BLaER1 (cell line): ENCODE measurements around the gene PPP6R3.

Experiments used
- H3K27ac ChIP-seq: shearing (Covaris generic); formaldehyde crosslinking; 2 replicates; pipeline ENCODE4 v1.8.1; 2022
- H3K27me3 ChIP-seq: shearing (Covaris generic); formaldehyde crosslinking; 2 replicates; pipeline ENCODE4 v1.8.1; 2022
- H3K36me3 ChIP-seq: shearing (Covaris generic); formaldehyde crosslinking; 2 replicates; pipeline ENCODE4 v1.8.1; 2022
- H3K4me1 ChIP-seq: shearing (Covaris generic); formaldehyde crosslinking; 2 replicates; pipeline ENCODE4 v1.8.1; 2022
- H3K4me2 ChIP-seq: shearing (Covaris generic); formaldehyde crosslinking; 2 replicates; pipeline ENCODE4 v1.8.1; 2022
- H3K4me3 ChIP-seq: shearing (Covaris generic); formaldehyde crosslinking; 2 replicates; pipeline ENCODE4 v1.8.1; 2022
- H3K9ac ChIP-seq: shearing (Covaris generic); formaldehyde crosslinking; 2 replicates; pipeline ENCODE4 v1.8.1; 2022
- H3K9me3 ChIP-seq: shearing (Covaris generic); formaldehyde crosslinking; 2 replicates; pipeline ENCODE4 v1.8.1; 2022
- H4K20me1 ChIP-seq: shearing (Covaris generic); formaldehyde crosslinking; 2 replicates; pipeline ENCODE4 v1.8.1; 2022
- Cebpa-rat ChIP-seq: shearing (Covaris generic); IDR thresholded peaks from 2 replicates; pipeline ENCODE4 v1.8.1; 2022

Gene PPP6R3

DNA sequence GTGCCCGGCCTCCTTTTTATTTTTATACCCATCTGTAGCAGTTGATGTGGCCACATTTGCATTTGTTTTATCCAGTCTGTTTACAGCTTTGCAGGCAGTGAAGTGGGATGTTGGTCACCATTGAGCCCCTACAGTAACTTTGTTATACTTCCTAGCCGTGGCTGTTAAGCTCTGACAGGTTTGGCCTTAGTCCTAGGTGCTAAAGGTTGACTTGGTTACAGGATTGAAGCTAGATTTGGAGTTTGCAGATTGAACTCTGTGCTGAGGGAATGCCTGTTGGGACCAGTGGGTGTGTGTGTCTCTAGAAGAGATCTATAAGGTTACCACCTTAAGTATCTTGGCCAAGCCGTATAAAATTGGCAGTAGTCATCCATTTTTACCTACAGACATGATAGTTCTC is 91.2 kb downstream of the PPP6R3 start:
- peaks cover 29% of the 10 kb centered on the region for H3K4me1 ChIP-seq
- no peaks in the 10 kb centered on the region for H3K27me3 ChIP-seq
- no peak overlapping the region for H3K4me3 ChIP-seq
- no peak overlapping the region for H3K27ac ChIP-seq
- TF ChIP-seq Cebpa-rat: no peak
- peaks cover 100% of the 10 kb centered on the region for H4K20me1 ChIP-seq
- H3K36me3 ChIP-seq: peaks cover 96% of the 10 kb centered on the region
- H3K4me2 ChIP-seq: no peak overlapping the region
- H3K9me3 ChIP-seq: no peaks in the 10 kb centered on the region
- H3K9ac ChIP-seq: no peak overlapping the region

DNA sequence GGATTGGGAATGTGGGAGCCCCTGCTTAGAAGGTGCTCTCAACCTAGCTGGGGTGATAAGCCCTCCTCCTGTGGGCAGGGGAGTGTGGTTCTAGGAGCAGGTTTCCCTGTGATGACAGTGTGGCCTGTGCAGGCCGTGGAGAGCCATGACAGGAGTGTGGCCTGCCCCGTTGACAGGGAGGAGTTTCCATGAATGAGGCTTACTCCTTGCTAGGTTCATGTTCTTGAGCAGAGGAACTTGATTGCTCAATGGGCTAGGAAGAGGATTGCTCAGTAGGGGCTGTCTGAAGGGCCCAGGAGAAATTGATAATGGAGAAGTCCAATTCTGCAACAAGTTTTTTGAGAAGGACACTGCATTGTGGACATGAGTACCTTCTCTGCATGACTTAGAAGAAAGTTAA is 92.0 kb downstream of the PPP6R3 start:
- Histone ChIP-seq H3K9ac (no peak overlapping the region), H3K27me3 (no peaks in the 10 kb centered on the region), H4K20me1 (peaks cover 100% of the 10 kb centered on the region), H3K36me3 (peaks cover 97% of the 10 kb centered on the region), H3K27ac (no peak overlapping the region), H3K4me1 (peaks cover 29% of the 10 kb centered on the region), H3K4me2 (no peak overlapping the region), H3K9me3 (no peaks in the 10 kb centered on the region), H3K4me3 (no peak overlapping the region)
- no peak for TF ChIP-seq Cebpa-rat

DNA sequence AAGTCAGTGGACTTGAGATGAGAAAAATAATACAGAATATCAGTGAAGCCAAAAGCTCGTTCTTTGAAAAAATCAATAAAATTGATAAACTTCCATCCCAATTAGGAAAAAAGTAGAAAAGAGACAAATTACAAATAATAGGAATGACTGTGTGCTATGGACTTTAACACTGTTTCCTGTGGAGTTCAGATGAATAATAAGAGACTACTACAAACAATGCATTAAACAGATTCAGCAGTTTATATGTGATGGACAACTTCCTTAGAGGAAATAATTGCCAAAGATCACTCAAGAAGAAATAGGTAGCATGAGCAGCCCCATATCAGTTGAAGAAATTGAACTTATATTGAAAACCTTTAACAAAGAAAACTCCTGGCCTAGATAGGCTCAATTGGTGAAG is 99.7 kb downstream of the PPP6R3 start:
- H3K4me1 ChIP-seq: no peaks in the 10 kb centered on the region
- TF ChIP-seq Cebpa-rat: no peak
- H3K9me3 ChIP-seq: no peaks in the 10 kb centered on the region
- H3K9ac ChIP-seq: no peak overlapping the region
- peaks cover 94% of the 10 kb centered on the region for H3K36me3 ChIP-seq
- H4K20me1 ChIP-seq: peaks cover 63% of the 10 kb centered on the region
- no peak overlapping the region for H3K4me3 ChIP-seq
- no peak overlapping the region for H3K4me2 ChIP-seq
- H3K27me3 ChIP-seq: no peaks in the 10 kb centered on the region
- H3K27ac ChIP-seq: no peak overlapping the region

DNA sequence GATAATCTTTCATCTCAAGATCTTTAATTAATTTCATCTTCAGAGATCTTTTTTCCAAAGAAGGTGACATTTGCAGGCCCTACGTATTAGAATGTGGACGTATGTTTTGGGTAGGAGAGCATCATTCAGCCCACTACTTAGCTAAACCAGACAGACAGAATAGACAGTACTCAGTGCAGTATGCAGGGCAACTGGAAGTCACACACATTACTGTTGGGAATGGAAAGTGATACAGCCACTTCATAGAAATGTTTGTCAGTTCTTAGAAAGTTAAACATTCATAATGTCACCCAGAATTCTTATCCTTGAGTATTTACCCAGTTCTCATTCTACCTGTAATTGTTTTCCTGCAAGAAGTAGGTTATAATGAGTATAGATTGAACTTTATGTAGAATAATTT is 102.9 kb downstream of the PPP6R3 start:
- H3K4me2 ChIP-seq: no peak overlapping the region
- H4K20me1 ChIP-seq: peaks cover 64% of the 10 kb centered on the region
- H3K36me3 ChIP-seq: peaks cover 96% of the 10 kb centered on the region
- H3K9ac ChIP-seq: no peak overlapping the region
- H3K4me1 ChIP-seq: no peaks in the 10 kb centered on the region
- H3K27me3 ChIP-seq: no peaks in the 10 kb centered on the region
- H3K4me3 ChIP-seq: no peak overlapping the region
- H3K27ac ChIP-seq: no peak overlapping the region
- no peak for TF ChIP-seq Cebpa-rat
- no peaks in the 10 kb centered on the region for H3K9me3 ChIP-seq

DNA sequence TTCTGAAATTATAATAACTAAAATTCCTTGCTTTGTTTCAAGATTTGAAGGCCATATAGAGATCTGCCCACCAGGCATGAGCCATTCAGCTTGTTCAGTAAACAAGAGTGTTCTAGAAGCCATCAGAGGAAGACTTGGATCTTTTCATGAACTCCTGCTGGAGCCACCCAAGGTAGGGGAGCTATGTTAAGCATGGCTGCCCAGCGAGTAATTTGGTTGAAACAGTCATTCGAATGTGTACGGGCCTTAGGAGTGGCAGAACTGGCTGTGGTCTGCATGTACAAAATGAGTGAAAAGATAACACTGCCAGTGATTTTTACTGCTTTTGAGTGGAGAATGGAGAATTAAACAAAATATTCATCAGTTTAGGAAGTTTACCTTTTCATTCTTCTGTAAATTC is 103.7 kb downstream of the PPP6R3 start:
- Histone ChIP-seq H4K20me1 (peaks cover 64% of the 10 kb centered on the region), H3K27ac (no peak overlapping the region), H3K9ac (no peak overlapping the region), H3K36me3 (peaks cover 96% of the 10 kb centered on the region), H3K27me3 (no peaks in the 10 kb centered on the region), H3K4me1 (peaks cover 6% of the 10 kb centered on the region; the same call in 1 of the 2 replicates), H3K4me2 (no peak overlapping the region), H3K9me3 (no peaks in the 10 kb centered on the region), H3K4me3 (no peak overlapping the region)
- TF ChIP-seq Cebpa-rat: no peak

DNA sequence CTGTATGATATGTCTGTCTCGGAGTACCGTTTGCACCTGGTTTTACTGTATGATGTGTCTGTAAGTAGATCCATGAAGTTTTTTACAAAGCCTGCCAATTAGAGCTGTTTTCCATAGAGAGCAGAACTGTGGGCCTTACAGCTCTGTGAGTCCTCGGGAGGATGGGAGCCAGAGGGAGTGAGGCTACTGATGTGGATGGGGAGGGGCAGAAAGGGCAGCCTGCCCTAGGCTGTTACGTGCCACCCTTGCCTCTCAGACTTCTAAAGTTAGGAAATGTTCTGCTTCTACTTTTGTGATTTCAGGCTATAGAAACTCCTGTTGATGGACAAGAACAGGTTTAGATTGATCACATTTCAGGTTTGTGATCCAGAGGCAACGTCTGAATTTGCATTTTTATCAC is 105.2 kb downstream of the PPP6R3 start:
- no peak overlapping the region for H3K4me2 ChIP-seq
- H3K4me3 ChIP-seq: no peak overlapping the region
- no peak overlapping the region for H3K9ac ChIP-seq
- peaks cover 98% of the 10 kb centered on the region for H3K36me3 ChIP-seq
- no peaks in the 10 kb centered on the region for H3K27me3 ChIP-seq
- no peak overlapping the region for H3K27ac ChIP-seq
- H3K4me1 ChIP-seq: peaks cover 6% of the 10 kb centered on the region; the same call in 1 of the 2 replicates
- no peaks in the 10 kb centered on the region for H3K9me3 ChIP-seq
- H4K20me1 ChIP-seq: peaks cover 75% of the 10 kb centered on the region
- no peak for TF ChIP-seq Cebpa-rat

DNA sequence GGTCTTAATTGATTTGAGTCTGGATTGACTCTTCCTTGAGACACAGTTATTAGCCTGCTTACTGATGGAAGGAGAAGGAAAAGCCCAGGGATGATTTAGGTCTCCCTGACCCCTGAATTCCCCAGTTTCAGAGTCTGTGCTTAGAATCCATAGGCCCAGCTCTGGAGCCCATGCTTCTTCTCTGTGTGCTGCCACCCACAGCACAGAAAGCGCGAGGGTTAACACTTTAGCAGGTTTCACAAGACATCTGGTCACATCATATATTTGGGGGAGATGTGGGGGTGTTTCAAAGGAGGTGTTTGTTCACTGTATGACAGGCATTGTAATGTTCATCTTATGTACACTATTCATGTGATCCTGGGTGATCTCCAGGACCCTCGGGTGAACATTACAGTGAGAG is 107.0 kb downstream of the PPP6R3 start:
- no peak overlapping the region for H3K27ac ChIP-seq
- H3K4me3 ChIP-seq: no peak overlapping the region
- H3K4me1 ChIP-seq: peaks cover 6% of the 10 kb centered on the region; the same call in 1 of the 2 replicates
- H3K9ac ChIP-seq: no peak overlapping the region
- no peaks in the 10 kb centered on the region for H3K27me3 ChIP-seq
- peaks cover 99% of the 10 kb centered on the region for H3K36me3 ChIP-seq
- H3K9me3 ChIP-seq: no peaks in the 10 kb centered on the region
- H3K4me2 ChIP-seq: no peak overlapping the region
- H4K20me1 ChIP-seq: peaks cover 90% of the 10 kb centered on the region
- no peak for TF ChIP-seq Cebpa-rat

DNA sequence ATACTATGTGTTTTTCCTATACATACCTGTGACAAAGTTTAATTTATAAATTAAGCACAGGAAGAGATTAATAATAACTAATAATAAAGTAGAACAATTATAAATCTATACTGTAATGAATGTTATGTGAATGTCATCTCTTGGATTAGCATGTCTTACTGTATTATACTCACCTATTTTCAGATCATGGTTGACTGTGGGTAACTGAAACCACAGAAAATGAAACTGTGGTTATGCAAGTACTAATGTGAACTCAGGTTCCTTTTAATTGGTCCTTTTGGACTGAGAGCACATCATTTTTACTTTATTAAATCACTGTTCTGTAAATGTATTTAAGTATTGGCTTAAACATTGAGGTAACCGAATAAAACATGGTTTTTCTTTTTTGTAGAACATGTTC is 108.8 kb downstream of the PPP6R3 start:
- Histone ChIP-seq H3K9me3 (no peaks in the 10 kb centered on the region), H3K27ac (no peak overlapping the region), H4K20me1 (peaks cover 90% of the 10 kb centered on the region), H3K9ac (no peak overlapping the region), H3K4me1 (peaks cover 11% of the 10 kb centered on the region; the same call in 1 of the 2 replicates), H3K27me3 (no peaks in the 10 kb centered on the region), H3K4me2 (no peak overlapping the region), H3K4me3 (no peak overlapping the region), H3K36me3 (peaks cover 98% of the 10 kb centered on the region)
- no peak for TF ChIP-seq Cebpa-rat

DNA sequence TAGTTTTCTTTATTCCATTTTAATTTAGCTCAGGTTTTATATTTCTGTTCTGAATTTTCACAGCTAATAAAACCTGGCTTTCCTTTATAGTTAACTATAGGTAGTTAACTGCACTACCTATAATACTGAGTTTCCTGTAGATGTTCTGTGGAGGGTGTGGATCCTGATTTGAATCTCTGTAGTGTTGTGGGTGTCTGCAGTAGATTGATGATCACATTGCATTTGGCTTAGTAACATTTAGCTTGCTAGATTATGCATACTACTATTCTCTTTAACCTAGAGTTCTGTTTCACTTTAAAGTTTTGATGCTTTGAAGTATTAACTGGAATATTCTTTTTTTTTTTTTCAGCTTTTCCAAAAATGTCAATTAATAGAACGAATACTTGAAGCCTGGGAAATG is 110.1 kb downstream of the PPP6R3 start:
- no peaks in the 10 kb centered on the region for H3K27me3 ChIP-seq
- H3K9ac ChIP-seq: no peak overlapping the region
- no peaks in the 10 kb centered on the region for H3K9me3 ChIP-seq
- TF ChIP-seq Cebpa-rat: no peak
- H3K4me1 ChIP-seq: peaks cover 18% of the 10 kb centered on the region; the same call in 1 of the 2 replicates
- H3K27ac ChIP-seq: no peak overlapping the region
- no peak overlapping the region for H3K4me3 ChIP-seq
- H3K4me2 ChIP-seq: no peak overlapping the region
- peaks cover 85% of the 10 kb centered on the region for H4K20me1 ChIP-seq
- H3K36me3 ChIP-seq: peaks cover 98% of the 10 kb centered on the region

DNA sequence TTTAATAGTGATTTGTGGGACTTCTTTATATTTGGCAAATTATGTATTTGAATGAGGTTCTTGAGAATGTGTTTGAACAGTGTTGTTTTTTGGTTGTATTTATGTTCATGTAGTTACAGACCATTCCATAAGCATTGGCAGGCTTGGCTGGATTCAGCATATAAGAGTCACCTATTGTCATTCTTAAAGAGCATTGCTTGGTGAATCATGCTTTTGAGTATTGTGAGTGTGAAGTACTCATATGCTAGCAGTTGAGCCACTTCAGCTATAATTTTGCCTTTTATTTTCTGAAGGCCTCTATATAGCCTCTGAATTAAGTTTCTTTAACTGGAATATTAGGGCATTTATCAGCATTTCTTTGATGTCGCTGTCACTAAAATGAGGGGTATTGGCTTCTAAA is 113.8 kb downstream of the PPP6R3 start:
- H3K27me3 ChIP-seq: no peaks in the 10 kb centered on the region
- no peak for TF ChIP-seq Cebpa-rat
- peaks cover 29% of the 10 kb centered on the region for H3K4me1 ChIP-seq
- H3K4me3 ChIP-seq: no peak overlapping the region
- no peak overlapping the region for H3K27ac ChIP-seq
- H3K9ac ChIP-seq: no peak overlapping the region
- H4K20me1 ChIP-seq: peaks cover 59% of the 10 kb centered on the region
- H3K4me2 ChIP-seq: no peak overlapping the region; the same call in 1 of the 2 replicates
- peaks cover 98% of the 10 kb centered on the region for H3K36me3 ChIP-seq
- H3K9me3 ChIP-seq: no peaks in the 10 kb centered on the region
